GM08714 (cell line): ENCODE measurements around the gene SETD6.
"Not testable (repeated sequence)": the region's sequence is repeated elsewhere in the genome, so short reads cannot be mapped to it uniquely, and the experiment has no call there.

Experiments used
- H3K4me3 ChIP-seq: fragments of 200-500 bp; sonication (Bioruptor generic); 2 replicates; pipeline ENCODE4 v1.5.1; 2014; ENCODE audit warnings: mild to moderate bottlenecking, low read length, inconsistent platforms
- ZNF274 ChIP-seq: IDR thresholded peaks from 2 replicates; pipeline ENCODE4 v1.6.1; 2012; ENCODE audit warnings: mild to moderate bottlenecking, low read depth, low read length

Gene SETD6

GRCh38 chr16:58487566-58488351, 27.6 kb upstream of the SETD6 start:
- TF ChIP-seq ZNF274 = no peak
- no peak overlapping the region for H3K4me3 ChIP-seq

GRCh38 chr16:58488531-58488930, 26.8 kb upstream of the SETD6 start:
- TF ChIP-seq ZNF274 = no peak
- H3K4me3 ChIP-seq = no peak overlapping the region

GRCh38 chr16:58490065-58490464, 25.3 kb upstream of the SETD6 start:
- no peak overlapping the region for H3K4me3 ChIP-seq
- TF ChIP-seq ZNF274 = no peak

- H3K4me3 ChIP-seq = not testable (repeated sequence)
Observed at GRCh38 chr16:58490539-58490938, 24.8 kb upstream of the SETD6 start.

- TF ChIP-seq ZNF274 = no peak
- H3K4me3 ChIP-seq = no peak overlapping the region
Observed at GRCh38 chr16:58492066-58492465, 23.3 kb upstream of the SETD6 start.

- TF ChIP-seq ZNF274 = no peak
- no peak overlapping the region for H3K4me3 ChIP-seq
Observed at GRCh38 chr16:58492735-58493134, 22.6 kb upstream of the SETD6 start.

- TF ChIP-seq ZNF274 = no peak
Observed at GRCh38 chr16:58493756-58494431, 21.4 kb upstream of the SETD6 start.

GRCh38 chr16:58494981-58495520, 20.3 kb upstream of the SETD6 start:
- no peak for TF ChIP-seq ZNF274
- no peak overlapping the region for H3K4me3 ChIP-seq

More at GRCh38 chr16:58493756-58494431, 21.4 kb upstream of the SETD6 start:
- H3K4me3 ChIP-seq = no peak overlapping the region

- TF ChIP-seq ZNF274 = no peak
- no peak overlapping the region for H3K4me3 ChIP-seq
Observed at GRCh38 chr16:58495521-58496331, 19.6 kb upstream of the SETD6 start.

GRCh38 chr16:58497468-58497867, 17.8 kb upstream of the SETD6 start:
- H3K4me3 ChIP-seq = no peak overlapping the region
- no peak for TF ChIP-seq ZNF274

GRCh38 chr16:58497935-58498334, 17.4 kb upstream of the SETD6 start:
- no peak for TF ChIP-seq ZNF274

GRCh38 chr16:58498341-58499091, 16.8 kb upstream of the SETD6 start:
- no peak for TF ChIP-seq ZNF274
- H3K4me3 ChIP-seq = no peak overlapping the region

More at GRCh38 chr16:58497935-58498334, 17.4 kb upstream of the SETD6 start:
- H3K4me3 ChIP-seq = no peak overlapping the region

GRCh38 chr16:58499092-58499511, 16.2 kb upstream of the SETD6 start:
- no peak for TF ChIP-seq ZNF274
- H3K4me3 ChIP-seq = no peak overlapping the region
